ENCODE measurements around the gene RAF1.
"Not testable (repeated sequence)": the region's sequence is repeated elsewhere in the genome, so short reads cannot be mapped to it uniquely, and the experiment has no call there.

RAF1 gene

GRCh38 chr3:12629560-12629959 is 34.4 kb downstream of the RAF1 start:
- CTCF ChIA-PET = no interaction called here
- POLR2A ChIA-PET = no interaction called here
- TF ChIP-seq ARNT (IDR thresholded peaks at IDR 0.05) (no peak), CTBP1 (IDR thresholded peaks at IDR 0.05; ENCODE audit: borderline replicate concordance) (no peak), NFRKB (IDR thresholded peaks at IDR 0.05) (no peak), SUZ12 (IDR thresholded peaks at IDR 0.05) (no peak), TARDBP (IDR thresholded peaks at IDR 0.05) (no peak), FOXA1 (IDR thresholded peaks at IDR 0.05) (no peak), FOXM1 (IDR thresholded peaks at IDR 0.05; ENCODE audit: borderline replicate concordance) (no peak), HDGF (IDR thresholded peaks at IDR 0.05; ENCODE audit: borderline replicate concordance) (no peak), L3MBTL2 (conservative IDR thresholded peaks at IDR 0.05) (no peak), FOXK2 (IDR thresholded peaks at IDR 0.05) (no peak), ELF4 (IDR thresholded peaks at IDR 0.05) (no peak), LEF1 (IDR thresholded peaks at IDR 0.05; ENCODE audit: borderline replicate concordance) (no peak), ZNF384 (IDR thresholded peaks at IDR 0.05) (no peak)
- TF ChIP-seq, protein P1, sequence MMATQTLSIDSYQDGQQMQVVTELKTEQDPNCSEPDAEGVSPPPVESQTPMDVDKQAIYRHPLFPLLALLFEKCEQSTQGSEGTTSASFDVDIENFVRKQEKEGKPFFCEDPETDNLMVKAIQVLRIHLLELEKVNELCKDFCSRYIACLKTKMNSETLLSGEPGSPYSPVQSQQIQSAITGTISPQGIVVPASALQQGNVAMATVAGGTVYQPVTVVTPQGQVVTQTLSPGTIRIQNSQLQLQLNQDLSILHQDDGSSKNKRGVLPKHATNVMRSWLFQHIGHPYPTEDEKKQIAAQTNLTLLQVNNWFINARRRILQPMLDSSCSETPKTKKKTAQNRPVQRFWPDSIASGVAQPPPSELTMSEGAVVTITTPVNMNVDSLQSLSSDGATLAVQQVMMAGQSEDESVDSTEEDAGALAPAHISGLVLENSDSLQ (IDR thresholded peaks at IDR 0.05) = no peak
- no peak for DNase-seq (ENCODE audit: extremely low spot score)

DNA sequence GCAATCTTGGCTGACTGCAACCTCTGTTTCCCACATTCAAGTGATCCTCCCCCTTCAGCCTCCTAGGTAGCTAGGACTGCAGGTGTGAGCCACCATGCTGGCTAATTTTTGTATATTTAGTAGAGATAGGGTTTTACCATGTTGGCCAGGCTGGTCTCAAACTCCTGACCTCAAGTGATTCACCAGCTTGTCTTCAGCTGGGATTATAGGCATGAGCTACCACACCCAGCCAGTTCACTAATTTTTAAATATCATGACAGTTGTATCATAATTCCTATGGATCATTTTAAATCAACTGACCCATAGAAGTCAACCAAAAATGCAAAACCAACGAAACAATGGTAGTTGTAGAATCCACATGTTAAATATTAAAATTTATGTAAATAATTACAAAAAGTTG is 35.1 kb downstream of the RAF1 start:
- DNase-seq (ENCODE audit: extremely low spot score) = no peak
- TF ChIP-seq, protein P1 (IDR thresholded peaks at IDR 0.05) = no peak
- TF ChIP-seq L3MBTL2 (conservative IDR thresholded peaks at IDR 0.05) (no peak), ARNT (IDR thresholded peaks at IDR 0.05) (no peak), CTBP1 (IDR thresholded peaks at IDR 0.05; ENCODE audit: borderline replicate concordance) (no peak), TARDBP (IDR thresholded peaks at IDR 0.05) (no peak), LEF1 (IDR thresholded peaks at IDR 0.05; ENCODE audit: borderline replicate concordance) (no peak), FOXM1 (IDR thresholded peaks at IDR 0.05; ENCODE audit: borderline replicate concordance) (no peak), NFRKB (IDR thresholded peaks at IDR 0.05) (no peak), FOXA1 (IDR thresholded peaks at IDR 0.05) (no peak), BHLHE40 (IDR thresholded peaks at IDR 0.05; ENCODE audit: borderline replicate concordance) (no peak), HDGF (IDR thresholded peaks at IDR 0.05; ENCODE audit: borderline replicate concordance) (no peak), ELF4 (IDR thresholded peaks at IDR 0.05) (no peak), SP1 (IDR thresholded peaks at IDR 0.05) (no peak), SUZ12 (IDR thresholded peaks at IDR 0.05) (no peak), FOXK2 (IDR thresholded peaks at IDR 0.05) (no peak), ZNF384 (IDR thresholded peaks at IDR 0.05) (no peak)
- ChIA-PET CTCF (interaction anchor here (0.6 kb wide), 1 partner anchor 175 kb away, joined by 4 read pairs; no protein-coding TSS in a partner anchor), POLR2A (no interaction called here)

- CTCF ChIA-PET = interaction anchor here (0.6 kb wide), 1 partner anchor 190 kb away, joined by 3 read pairs; no protein-coding TSS in a partner anchor
- POLR2A ChIA-PET = no interaction called here
- DNase-seq (ENCODE audit: extremely low spot score) = no peak
- TF ChIP-seq L3MBTL2 (conservative IDR thresholded peaks at IDR 0.05) (no peak), SP1 (IDR thresholded peaks at IDR 0.05) (no peak), BHLHE40 (IDR thresholded peaks at IDR 0.05; ENCODE audit: borderline replicate concordance) (no peak), NFRKB (IDR thresholded peaks at IDR 0.05) (no peak), FOXA1 (IDR thresholded peaks at IDR 0.05) (no peak), ZNF384 (IDR thresholded peaks at IDR 0.05) (no peak), CTBP1 (IDR thresholded peaks at IDR 0.05; ENCODE audit: borderline replicate concordance) (no peak), ARNT (IDR thresholded peaks at IDR 0.05) (no peak), LEF1 (IDR thresholded peaks at IDR 0.05; ENCODE audit: borderline replicate concordance) (no peak), HDGF (IDR thresholded peaks at IDR 0.05; ENCODE audit: borderline replicate concordance) (no peak), TARDBP (IDR thresholded peaks at IDR 0.05) (no peak), ELF4 (IDR thresholded peaks at IDR 0.05) (no peak)
- TF ChIP-seq, protein P1 (IDR thresholded peaks at IDR 0.05) = no peak
Observed at GRCh38 chr3:12627370-12627769, 36.5 kb downstream of the RAF1 start.

DNA sequence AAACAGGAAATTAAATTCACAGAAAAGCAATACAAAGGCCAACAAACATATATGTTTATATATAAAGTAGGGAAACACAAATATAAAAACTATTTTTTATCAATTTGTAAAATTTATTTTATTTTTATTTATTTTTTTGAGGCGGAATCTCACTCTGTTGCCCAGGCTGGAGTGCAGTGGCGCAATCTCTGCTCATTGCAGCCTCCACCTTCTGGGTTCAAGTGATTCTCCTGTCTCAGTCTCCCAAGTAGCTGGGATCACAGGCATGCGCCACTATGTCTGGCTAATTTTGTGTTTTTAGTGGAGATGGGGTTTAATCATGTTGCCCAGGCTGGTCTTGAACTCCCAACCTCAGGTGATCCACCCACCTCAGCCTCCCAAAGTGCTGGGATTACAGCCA is 39.0 kb downstream of the RAF1 start:
- POLR2A ChIA-PET; DNase-seq (ENCODE audit: extremely low spot score): not testable (repeated sequence)
- CTCF ChIA-PET = interaction anchor here (0.6 kb wide), 1 partner anchor 56 kb away, joined by 3 read pairs; no protein-coding TSS in a partner anchor

DNA sequence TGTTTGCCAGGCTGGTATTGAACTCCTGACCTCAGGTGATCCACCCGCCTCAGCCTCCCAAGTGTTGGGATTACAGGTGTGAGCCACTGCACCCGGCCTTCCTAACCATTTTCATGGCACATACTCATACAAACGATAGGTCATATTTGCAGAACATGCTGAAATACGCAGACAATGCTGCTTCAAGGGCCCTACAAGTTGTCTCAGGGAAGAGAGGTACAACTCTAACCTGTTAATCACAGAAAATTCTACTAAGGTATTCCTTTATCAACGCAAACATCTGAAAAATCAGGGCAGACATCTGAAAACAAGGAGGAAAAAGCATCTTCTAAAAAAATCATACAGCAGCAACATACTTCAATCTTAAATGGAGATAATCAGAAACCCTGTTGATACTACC is 39.9 kb downstream of the RAF1 start:
- CTCF ChIA-PET = interaction anchor here (0.6 kb wide), 1 partner anchor 55 kb away, joined by 3 read pairs; no protein-coding TSS in a partner anchor
- no peak for DNase-seq (ENCODE audit: extremely low spot score)
- POLR2A ChIA-PET = interaction anchor here (0.6 kb wide), 1 partner anchor 26 kb away, joined by 3 read pairs; no protein-coding TSS in a partner anchor
- no peak for TF ChIP-seq BHLHE40 (IDR thresholded peaks at IDR 0.05; ENCODE audit: borderline replicate concordance)
- TF ChIP-seq NFRKB (IDR thresholded peaks at IDR 0.05) = no peak
- TF ChIP-seq ZNF384 (IDR thresholded peaks at IDR 0.05) = no peak
- no peak for TF ChIP-seq ARNT (IDR thresholded peaks at IDR 0.05)
- no peak for TF ChIP-seq SP1 (IDR thresholded peaks at IDR 0.05)
- TF ChIP-seq LEF1 (IDR thresholded peaks at IDR 0.05; ENCODE audit: borderline replicate concordance) = no peak
- no peak for TF ChIP-seq FOXK2 (IDR thresholded peaks at IDR 0.05)
- TF ChIP-seq ELF4 (IDR thresholded peaks at IDR 0.05) = no peak

DNA sequence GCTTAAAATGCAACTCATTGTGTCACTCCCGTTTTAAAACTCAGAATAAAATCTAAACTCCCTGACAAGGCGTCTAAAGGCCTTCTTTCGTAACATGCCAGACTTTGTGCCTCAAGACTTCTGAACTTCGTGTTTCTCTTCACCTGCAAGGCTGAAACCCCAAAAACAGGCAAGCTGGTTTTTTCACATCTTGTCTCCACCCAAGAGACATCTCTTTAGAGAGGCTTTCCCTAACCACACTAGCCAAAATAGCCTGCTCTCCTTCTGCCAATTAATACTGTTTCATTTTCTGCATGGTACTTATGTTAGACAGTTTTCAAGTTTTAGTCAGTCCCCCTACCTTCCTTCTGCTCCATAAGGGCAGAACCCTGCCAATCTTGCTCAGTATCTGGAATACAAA is 41.6 kb downstream of the RAF1 start:
- TF ChIP-seq CTBP1 (IDR thresholded peaks at IDR 0.05; ENCODE audit: borderline replicate concordance) = no peak
- TF ChIP-seq SP1 (IDR thresholded peaks at IDR 0.05) = no peak
- no peak for TF ChIP-seq TARDBP (IDR thresholded peaks at IDR 0.05)
- no peak for TF ChIP-seq FOXM1 (IDR thresholded peaks at IDR 0.05; ENCODE audit: borderline replicate concordance)
- no peak for TF ChIP-seq NFRKB (IDR thresholded peaks at IDR 0.05)
- no peak for TF ChIP-seq LEF1 (IDR thresholded peaks at IDR 0.05; ENCODE audit: borderline replicate concordance)
- TF ChIP-seq BHLHE40 (IDR thresholded peaks at IDR 0.05; ENCODE audit: borderline replicate concordance) = no peak
- TF ChIP-seq FOXK2 (IDR thresholded peaks at IDR 0.05) = no peak
- no peak for TF ChIP-seq L3MBTL2 (conservative IDR thresholded peaks at IDR 0.05)
- TF ChIP-seq FOXA1 (IDR thresholded peaks at IDR 0.05) = no peak
- no peak for TF ChIP-seq ARNT (IDR thresholded peaks at IDR 0.05)
- no peak for TF ChIP-seq ZNF384 (IDR thresholded peaks at IDR 0.05)
- TF ChIP-seq, protein P1 (IDR thresholded peaks at IDR 0.05) = no peak
- TF ChIP-seq HDGF (IDR thresholded peaks at IDR 0.05; ENCODE audit: borderline replicate concordance) = no peak
- no peak for TF ChIP-seq SUZ12 (IDR thresholded peaks at IDR 0.05)
- ChIA-PET CTCF (no interaction called here), POLR2A (no interaction called here)
- DNase-seq (ENCODE audit: extremely low spot score) = no peak

Data from HEK293T (cell line).